ENCODE measurements around the gene TTC27. TPM values are rescaled to one million over a fixed set of nuclear protein-coding genes. Genes with fewer than 3 reads are reported as not detected.

The TTC27 gene
- total and polyA plus RNA-seq, 10 of the 15 experiments (the other 5 are each of a cell fraction or from before 2014, with no cell fraction given) = 20.4 to 34.9 (median 26.0) TPM

DNA sequence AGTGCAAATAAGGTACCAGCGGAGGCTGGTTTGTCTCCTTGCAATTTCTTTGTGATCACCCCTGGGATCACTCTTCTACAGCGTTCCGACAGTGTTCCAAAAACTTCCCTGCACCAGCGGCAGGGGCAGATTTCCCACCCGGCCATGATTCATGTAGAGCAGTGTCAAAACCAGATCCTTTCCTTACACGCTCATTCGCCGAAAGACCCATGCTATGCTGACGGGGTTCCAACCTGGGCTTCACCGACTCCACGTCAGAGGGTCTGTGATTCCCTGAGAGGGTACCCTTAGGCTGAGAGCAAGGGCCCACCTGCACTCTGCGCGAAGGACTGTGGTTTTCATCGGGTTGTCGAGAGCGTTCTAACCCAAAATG, 423 bp upstream of the TTC27 start:
- DNase-seq (ENCODE audit: low read depth, low spot score) = no peak
- Histone ChIP-seq H4K20me1 (ENCODE audit: control insufficient read depth, insufficient read depth) (no peaks in the 10 kb centered on the region), H2AFZ (ENCODE audit: control insufficient read depth, low read depth, low read length) (peak overlapping the region; percentile 98), H3K27ac (ENCODE audit: control insufficient read depth, insufficient read depth) (peak overlapping the region; percentile 71), H3K4me1 (ENCODE audit: control insufficient read depth, insufficient read depth, low read length) (peaks cover 2% of the 10 kb centered on the region; the same call in 1 of the 2 replicates), H3K9me3 (replicated peaks; ENCODE audit: control insufficient read depth, insufficient read depth, low read length) (no peaks in the 10 kb centered on the region), H3K4me3 (peak overlapping the region; percentile 95), H3K9ac (ENCODE audit: control insufficient read depth, insufficient read depth, low read length) (peak overlapping the region; percentile 76), H3K36me3 (ENCODE audit: control insufficient read depth in 2 of 2, insufficient read depth in 2 of 2, low read length in 1 of 2) (no peaks in the 10 kb centered on the region), H3K27me3 (replicated peaks in 1 of 2; ENCODE audit: control insufficient read depth in 2 of 2, insufficient read depth in 2 of 2, low read length in 1 of 2) (no peaks in the 10 kb centered on the region), H3K4me2 (ENCODE audit: control insufficient read depth, insufficient read depth) (peak overlapping the region; percentile 88), H3K79me2 (ENCODE audit: control insufficient read depth, insufficient read depth, low read length) (peaks cover 13% of the 10 kb centered on the region)
- peak; percentile 57 for ATAC-seq
- RAD21 ChIA-PET (ENCODE audit: unreplicated experiment) = no interaction called here
- WGBS (ENCODE audit: insufficient coverage, insufficient replicate concordance, low lambda C conversion rate, missing lambda C conversion rate) = 9% methylated on average over 14 of the region's 16 CpGs
- CTCF ChIA-PET = no interaction called here
- in situ Hi-C loops (cut with MboI) (no loop called here), intact Hi-C loops (cut with micrococcal nuclease; ENCODE audit: unreplicated experiment) (no loop called here)
- no peak for FAIRE-seq
- SMC1A ChIA-PET (ENCODE audit: uncharacterized antibody, unreplicated experiment) = interaction anchor here (0.7 to 1.5 kb wide), 3 partner anchors 19 to 109 kb away, joined by 3 read pairs; no protein-coding TSS in a partner anchor
- BruUV-seq (replicated peaks) = no TSS peak
- POLR2A ChIA-PET = no interaction called here
- TF ChIP-seq SIX5 (IDR thresholded peaks at IDR 0.05; ENCODE audit: low read depth, low read length, severe bottlenecking) (no peak), KAT2A (conservative IDR thresholded peaks at IDR 0.05; ENCODE audit: control insufficient read depth, low read depth, low read length) (no peak), RCOR1 (conservative IDR thresholded peaks at IDR 0.05; ENCODE audit: low read depth, low read length) (no peak), NFXL1 (IDR thresholded peaks at IDR 0.05; ENCODE audit: borderline replicate concordance) (no peak), EGR1 (IDR thresholded peaks at IDR 0.05; ENCODE audit: borderline replicate concordance in 1 of 2, low read depth in 2 of 2, low read length in 2 of 2) (no peak), KLF5 (IDR thresholded peaks at IDR 0.05; ENCODE audit: partially characterized antibody) (no peak), DPF2 (IDR thresholded peaks at IDR 0.05) (no peak), SPI1 (IDR thresholded peaks at IDR 0.05; ENCODE audit: borderline replicate concordance, insufficient read depth, low read depth, low read length) (no peak), RB1 (IDR thresholded peaks at IDR 0.05; ENCODE audit: borderline replicate concordance) (no peak), IKZF2 (IDR thresholded peaks at IDR 0.05) (peak in 1 of 2 experiments; percentile 12; a peak in 1 of 4 replicates), POLR2AphosphoS2 (IDR thresholded peaks at IDR 0.05; ENCODE audit: low read depth, low read length) (no peak), GABPA (IDR thresholded peaks at IDR 0.05; ENCODE audit: low read depth) (no peak), PAX8 (IDR thresholded peaks at IDR 0.05) (no peak), MTA2 (IDR thresholded peaks at IDR 0.05; ENCODE audit: low read depth) (0 out of 2 replicates have a peak, but pooled peaks have one; percentile 25), RUNX3 (IDR thresholded peaks at IDR 0.05; ENCODE audit: low read length) (no peak)
- TF ChIP-seq, protein P1, sequence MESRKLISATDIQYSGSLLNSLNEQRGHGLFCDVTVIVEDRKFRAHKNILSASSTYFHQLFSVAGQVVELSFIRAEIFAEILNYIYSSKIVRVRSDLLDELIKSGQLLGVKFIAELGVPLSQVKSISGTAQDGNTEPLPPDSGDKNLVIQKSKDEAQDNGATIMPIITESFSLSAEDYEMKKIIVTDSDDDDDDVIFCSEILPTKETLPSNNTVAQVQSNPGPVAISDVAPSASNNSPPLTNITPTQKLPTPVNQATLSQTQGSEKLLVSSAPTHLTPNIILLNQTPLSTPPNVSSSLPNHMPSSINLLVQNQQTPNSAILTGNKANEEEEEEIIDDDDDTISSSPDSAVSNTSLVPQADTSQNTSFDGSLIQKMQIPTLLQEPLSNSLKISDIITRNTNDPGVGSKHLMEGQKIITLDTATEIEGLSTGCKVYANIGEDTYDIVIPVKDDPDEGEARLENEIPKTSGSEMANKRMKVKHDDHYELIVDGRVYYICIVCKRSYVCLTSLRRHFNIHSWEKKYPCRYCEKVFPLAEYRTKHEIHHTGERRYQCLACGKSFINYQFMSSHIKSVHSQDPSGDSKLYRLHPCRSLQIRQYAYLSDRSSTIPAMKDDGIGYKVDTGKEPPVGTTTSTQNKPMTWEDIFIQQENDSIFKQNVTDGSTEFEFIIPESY (IDR thresholded peaks at IDR 0.05) = no peak
- TF ChIP-seq, protein P2, sequence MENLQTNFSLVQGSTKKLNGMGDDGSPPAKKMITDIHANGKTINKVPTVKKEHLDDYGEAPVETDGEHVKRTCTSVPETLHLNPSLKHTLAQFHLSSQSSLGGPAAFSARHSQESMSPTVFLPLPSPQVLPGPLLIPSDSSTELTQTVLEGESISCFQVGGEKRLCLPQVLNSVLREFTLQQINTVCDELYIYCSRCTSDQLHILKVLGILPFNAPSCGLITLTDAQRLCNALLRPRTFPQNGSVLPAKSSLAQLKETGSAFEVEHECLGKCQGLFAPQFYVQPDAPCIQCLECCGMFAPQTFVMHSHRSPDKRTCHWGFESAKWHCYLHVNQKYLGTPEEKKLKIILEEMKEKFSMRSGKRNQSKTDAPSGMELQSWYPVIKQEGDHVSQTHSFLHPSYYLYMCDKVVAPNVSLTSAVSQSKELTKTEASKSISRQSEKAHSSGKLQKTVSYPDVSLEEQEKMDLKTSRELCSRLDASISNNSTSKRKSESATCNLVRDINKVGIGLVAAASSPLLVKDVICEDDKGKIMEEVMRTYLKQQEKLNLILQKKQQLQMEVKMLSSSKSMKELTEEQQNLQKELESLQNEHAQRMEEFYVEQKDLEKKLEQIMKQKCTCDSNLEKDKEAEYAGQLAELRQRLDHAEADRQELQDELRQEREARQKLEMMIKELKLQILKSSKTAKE (IDR thresholded peaks at IDR 0.05; ENCODE audit: low read depth, poor library complexity, severe bottlenecking) = no peak
- TF ChIP-seq, protein P3, sequence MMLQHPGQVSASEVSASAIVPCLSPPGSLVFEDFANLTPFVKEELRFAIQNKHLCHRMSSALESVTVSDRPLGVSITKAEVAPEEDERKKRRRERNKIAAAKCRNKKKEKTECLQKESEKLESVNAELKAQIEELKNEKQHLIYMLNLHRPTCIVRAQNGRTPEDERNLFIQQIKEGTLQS (IDR thresholded peaks at IDR 0.05; ENCODE audit: borderline replicate concordance, extremely low read depth, low read depth, low read length) = no peak
- TF ChIP-seq, protein P4, sequence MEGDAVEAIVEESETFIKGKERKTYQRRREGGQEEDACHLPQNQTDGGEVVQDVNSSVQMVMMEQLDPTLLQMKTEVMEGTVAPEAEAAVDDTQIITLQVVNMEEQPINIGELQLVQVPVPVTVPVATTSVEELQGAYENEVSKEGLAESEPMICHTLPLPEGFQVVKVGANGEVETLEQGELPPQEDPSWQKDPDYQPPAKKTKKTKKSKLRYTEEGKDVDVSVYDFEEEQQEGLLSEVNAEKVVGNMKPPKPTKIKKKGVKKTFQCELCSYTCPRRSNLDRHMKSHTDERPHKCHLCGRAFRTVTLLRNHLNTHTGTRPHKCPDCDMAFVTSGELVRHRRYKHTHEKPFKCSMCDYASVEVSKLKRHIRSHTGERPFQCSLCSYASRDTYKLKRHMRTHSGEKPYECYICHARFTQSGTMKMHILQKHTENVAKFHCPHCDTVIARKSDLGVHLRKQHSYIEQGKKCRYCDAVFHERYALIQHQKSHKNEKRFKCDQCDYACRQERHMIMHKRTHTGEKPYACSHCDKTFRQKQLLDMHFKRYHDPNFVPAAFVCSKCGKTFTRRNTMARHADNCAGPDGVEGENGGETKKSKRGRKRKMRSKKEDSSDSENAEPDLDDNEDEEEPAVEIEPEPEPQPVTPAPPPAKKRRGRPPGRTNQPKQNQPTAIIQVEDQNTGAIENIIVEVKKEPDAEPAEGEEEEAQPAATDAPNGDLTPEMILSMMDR (IDR thresholded peaks at IDR 0.05 in 2 of 3, conservative IDR thresholded peaks at IDR 0.05 in 1 of 3; ENCODE audit: control insufficient read depth in 2 of 3, extremely low read depth in 1 of 3, insufficient read depth in 1 of 3, low read depth in 3 of 3, low read length in 3 of 3) = peak in 1 of 3 experiments; percentile 12; a peak in 1 of 6 replicates
